HepG2 (cell line): ENCODE data around the gene TDRD9. TPM values are rescaled to one million over a fixed set of nuclear protein-coding genes. Genes with fewer than 3 reads are reported as not detected.

Experiments used
- ARHGAP35 ChIP-seq: sonication (generic); formaldehyde crosslinking; IDR thresholded peaks from 2 replicates; pipeline ENCODE4 v1.9.0; 2022; ENCODE audit warnings: mild to moderate bottlenecking, inconsistent platforms, moderate library complexity, missing genetic modification reagents, borderline replicate concordance
- DPF2 ChIP-seq: sonication (generic); formaldehyde crosslinking; IDR thresholded peaks from 2 replicates; pipeline ENCODE4 v1.4.0; 2020; ENCODE audit warnings: mild to moderate bottlenecking, low read depth, missing genetic modification reagents, borderline replicate concordance
- LRRFIP1 ChIP-seq: sonication (generic); formaldehyde crosslinking; conservative IDR thresholded peaks from 2 replicates; pipeline ENCODE4 v1.4.0; 2020; ENCODE audit warnings: missing genetic modification reagents
- MTF2 ChIP-seq: sonication (generic); formaldehyde crosslinking; IDR thresholded peaks from 2 replicates; pipeline ENCODE4 v1.5.0; 2020; ENCODE audit warnings: missing genetic modification reagents, borderline replicate concordance
- ONECUT2 ChIP-seq: sonication (generic); formaldehyde crosslinking; IDR thresholded peaks from 2 replicates; pipeline ENCODE4 v1.4.0; 2020; ENCODE audit warnings: missing genetic modification reagents
- PHF21A ChIP-seq: sonication (generic); formaldehyde crosslinking; IDR thresholded peaks from 2 replicates; pipeline ENCODE4 v1.5.0; 2020; ENCODE audit warnings: mild to moderate bottlenecking, missing genetic modification reagents
- PRMT3 ChIP-seq: sonication (generic); formaldehyde crosslinking; IDR thresholded peaks from 2 replicates; pipeline ENCODE4 v1.8.1; 2022; ENCODE audit warnings: low read depth, mild to moderate bottlenecking, moderate library complexity, missing genetic modification reagents, borderline replicate concordance
- ZNF282 ChIP-seq: fragments of 450-650 bp; IDR thresholded peaks from 2 replicates; pipeline ENCODE4 v1.6.1; 2018; ENCODE audit not compliant: partially characterized antibody
- ZNF337 ChIP-seq: sonication (generic); formaldehyde crosslinking; IDR thresholded peaks from 2 replicates; pipeline ENCODE4 v1.5.1; 2020; ENCODE audit warnings: missing genetic modification reagents, low read depth, mild to moderate bottlenecking, borderline replicate concordance
- ZNF383 ChIP-seq: sonication (generic); formaldehyde crosslinking; IDR thresholded peaks from 2 replicates; pipeline ENCODE4 v1.4.0; 2020; ENCODE audit warnings: missing genetic modification reagents, mild to moderate bottlenecking, borderline replicate concordance
- ZSCAN29 ChIP-seq: sonication (generic); formaldehyde crosslinking; conservative IDR thresholded peaks from 2 replicates; pipeline ENCODE4 v1.4.0; 2020; ENCODE audit warnings: mild to moderate bottlenecking, missing genetic modification reagents
- polyA plus RNA-seq, 8 experiments: library from polyadenylated mRNA; depleted of rRNA in 3 of 8; stranded (reverse) in 7 of 8; unstranded in 1 of 8; fragments of >200 nt; fragmentation: Illumina TruSeq in 4 of 8; extraction: Trizol in 4 of 8; gene quantifications; 2 replicates each; pipeline versions ENCODE4 v1.2.1 to v1.2.3, GENCODE V29; 2011 to 2016; ENCODE audit warnings: low read depth in 4 of 8, missing spikeins in 1 of 8, mixed read lengths in 1 of 8; ENCODE audit not compliant: insufficient read depth in 1 of 8
- total RNA-seq, 5 experiments: library from RNA; depleted of rRNA; stranded (reverse); fragments of >200 nt; fragmentation: Illumina TruSeq; extraction: Trizol; gene quantifications; 2 replicates each; pipeline ENCODE4 v1.2.3, GENCODE V29; 2016; ENCODE audit warnings: low read depth in 1 of 5
- TF ChIP-seq, protein P1 (sequence below): sonication (generic); formaldehyde crosslinking; IDR thresholded peaks from 2 replicates; pipeline ENCODE4 v1.4.0; 2020; ENCODE audit warnings: missing genetic modification reagents
- TF ChIP-seq, protein P2 (sequence below): sonication (generic); formaldehyde crosslinking; IDR thresholded peaks from 2 replicates; pipeline ENCODE4 v1.8.1; 2023; ENCODE audit warnings: mild to moderate bottlenecking, missing genetic modification reagents, borderline replicate concordance
- TF ChIP-seq, protein P3 (sequence below): sonication (generic); formaldehyde crosslinking; IDR thresholded peaks from 2 replicates; pipeline ENCODE4 v1.4.0; 2020; ENCODE audit warnings: mild to moderate bottlenecking, missing genetic modification reagents
- TF ChIP-seq, protein P4 (sequence below): sonication (generic); formaldehyde crosslinking; IDR thresholded peaks from 2 replicates; pipeline ENCODE4 v1.5.0; 2020; ENCODE audit warnings: mild to moderate bottlenecking, missing genetic modification reagents

Gene TDRD9
- total and polyA plus RNA-seq, 2 of the 13 experiments (the other 11 are each of a cell fraction or from before 2014, with no cell fraction given): not detected

GRCh38 chr14:103881268-103882201, 46.7 kb upstream of the TDRD9 start (continued):
- TF ChIP-seq LRRFIP1 (CRISPR knock-in tag) (no peak), ZNF383 (CRISPR knock-in tag) (no peak), MTF2 (CRISPR knock-in tag) (peak; percentile 77; the same call in 1 of the 2 replicates), PRMT3 (peak; percentile 96), PHF21A (CRISPR knock-in tag) (peak; percentile 92), DPF2 (peak; percentile 66; the same call in 1 of the 2 replicates), ARHGAP35 (CRISPR knock-in tag) (peak; percentile 99), ZNF282 (no peak), ONECUT2 (CRISPR knock-in tag) (no peak), ZNF337 (CRISPR knock-in tag) (peak; percentile 85; the same call in 1 of the 2 replicates), ZSCAN29 (0 out of 2 replicates have a peak, but pooled peaks have one; percentile 41)
- TF ChIP-seq, protein P1, sequence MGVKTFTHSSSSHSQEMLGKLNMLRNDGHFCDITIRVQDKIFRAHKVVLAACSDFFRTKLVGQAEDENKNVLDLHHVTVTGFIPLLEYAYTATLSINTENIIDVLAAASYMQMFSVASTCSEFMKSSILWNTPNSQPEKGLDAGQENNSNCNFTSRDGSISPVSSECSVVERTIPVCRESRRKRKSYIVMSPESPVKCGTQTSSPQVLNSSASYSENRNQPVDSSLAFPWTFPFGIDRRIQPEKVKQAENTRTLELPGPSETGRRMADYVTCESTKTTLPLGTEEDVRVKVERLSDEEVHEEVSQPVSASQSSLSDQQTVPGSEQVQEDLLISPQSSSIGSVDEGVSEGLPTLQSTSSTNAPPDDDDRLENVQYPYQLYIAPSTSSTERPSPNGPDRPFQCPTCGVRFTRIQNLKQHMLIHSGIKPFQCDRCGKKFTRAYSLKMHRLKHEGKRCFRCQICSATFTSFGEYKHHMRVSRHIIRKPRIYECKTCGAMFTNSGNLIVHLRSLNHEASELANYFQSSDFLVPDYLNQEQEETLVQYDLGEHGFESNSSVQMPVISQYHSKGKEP (CRISPR knock-in tag): peak; percentile 81; the same call in 1 of the 2 replicates
- TF ChIP-seq, protein P2, sequence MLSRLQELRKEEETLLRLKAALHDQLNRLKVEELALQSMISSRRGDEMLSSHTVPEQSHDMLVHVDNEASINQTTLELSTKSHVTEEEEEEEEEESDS (CRISPR knock-in tag): no peak
- TF ChIP-seq, protein P3, sequence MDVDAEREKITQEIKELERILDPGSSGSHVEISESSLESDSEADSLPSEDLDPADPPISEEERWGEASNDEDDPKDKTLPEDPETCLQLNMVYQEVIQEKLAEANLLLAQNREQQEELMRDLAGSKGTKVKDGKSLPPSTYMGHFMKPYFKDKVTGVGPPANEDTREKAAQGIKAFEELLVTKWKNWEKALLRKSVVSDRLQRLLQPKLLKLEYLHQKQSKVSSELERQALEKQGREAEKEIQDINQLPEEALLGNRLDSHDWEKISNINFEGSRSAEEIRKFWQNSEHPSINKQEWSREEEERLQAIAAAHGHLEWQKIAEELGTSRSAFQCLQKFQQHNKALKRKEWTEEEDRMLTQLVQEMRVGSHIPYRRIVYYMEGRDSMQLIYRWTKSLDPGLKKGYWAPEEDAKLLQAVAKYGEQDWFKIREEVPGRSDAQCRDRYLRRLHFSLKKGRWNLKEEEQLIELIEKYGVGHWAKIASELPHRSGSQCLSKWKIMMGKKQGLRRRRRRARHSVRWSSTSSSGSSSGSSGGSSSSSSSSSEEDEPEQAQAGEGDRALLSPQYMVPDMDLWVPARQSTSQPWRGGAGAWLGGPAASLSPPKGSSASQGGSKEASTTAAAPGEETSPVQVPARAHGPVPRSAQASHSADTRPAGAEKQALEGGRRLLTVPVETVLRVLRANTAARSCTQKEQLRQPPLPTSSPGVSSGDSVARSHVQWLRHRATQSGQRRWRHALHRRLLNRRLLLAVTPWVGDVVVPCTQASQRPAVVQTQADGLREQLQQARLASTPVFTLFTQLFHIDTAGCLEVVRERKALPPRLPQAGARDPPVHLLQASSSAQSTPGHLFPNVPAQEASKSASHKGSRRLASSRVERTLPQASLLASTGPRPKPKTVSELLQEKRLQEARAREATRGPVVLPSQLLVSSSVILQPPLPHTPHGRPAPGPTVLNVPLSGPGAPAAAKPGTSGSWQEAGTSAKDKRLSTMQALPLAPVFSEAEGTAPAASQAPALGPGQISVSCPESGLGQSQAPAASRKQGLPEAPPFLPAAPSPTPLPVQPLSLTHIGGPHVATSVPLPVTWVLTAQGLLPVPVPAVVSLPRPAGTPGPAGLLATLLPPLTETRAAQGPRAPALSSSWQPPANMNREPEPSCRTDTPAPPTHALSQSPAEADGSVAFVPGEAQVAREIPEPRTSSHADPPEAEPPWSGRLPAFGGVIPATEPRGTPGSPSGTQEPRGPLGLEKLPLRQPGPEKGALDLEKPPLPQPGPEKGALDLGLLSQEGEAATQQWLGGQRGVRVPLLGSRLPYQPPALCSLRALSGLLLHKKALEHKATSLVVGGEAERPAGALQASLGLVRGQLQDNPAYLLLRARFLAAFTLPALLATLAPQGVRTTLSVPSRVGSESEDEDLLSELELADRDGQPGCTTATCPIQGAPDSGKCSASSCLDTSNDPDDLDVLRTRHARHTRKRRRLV: peak; percentile 90
- TF ChIP-seq, protein P4, sequence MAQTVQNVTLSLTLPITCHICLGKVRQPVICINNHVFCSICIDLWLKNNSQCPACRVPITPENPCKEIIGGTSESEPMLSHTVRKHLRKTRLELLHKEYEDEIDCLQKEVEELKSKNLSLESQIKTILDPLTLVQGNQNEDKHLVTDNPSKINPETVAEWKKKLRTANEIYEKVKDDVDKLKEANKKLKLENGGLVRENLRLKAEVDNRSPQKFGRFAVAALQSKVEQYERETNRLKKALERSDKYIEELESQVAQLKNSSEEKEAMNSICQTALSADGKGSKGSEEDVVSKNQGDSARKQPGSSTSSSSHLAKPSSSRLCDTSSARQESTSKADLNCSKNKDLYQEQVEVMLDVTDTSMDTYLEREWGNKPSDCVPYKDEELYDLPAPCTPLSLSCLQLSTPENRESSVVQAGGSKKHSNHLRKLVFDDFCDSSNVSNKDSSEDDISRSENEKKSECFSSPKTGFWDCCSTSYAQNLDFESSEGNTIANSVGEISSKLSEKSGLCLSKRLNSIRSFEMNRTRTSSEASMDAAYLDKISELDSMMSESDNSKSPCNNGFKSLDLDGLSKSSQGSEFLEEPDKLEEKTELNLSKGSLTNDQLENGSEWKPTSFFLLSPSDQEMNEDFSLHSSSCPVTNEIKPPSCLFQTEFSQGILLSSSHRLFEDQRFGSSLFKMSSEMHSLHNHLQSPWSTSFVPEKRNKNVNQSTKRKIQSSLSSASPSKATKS (CRISPR knock-in tag): peak; percentile 90
